Lung (tissue), 12 donors: Measurements from ENCODE around the gene CREB5. TPM values are rescaled to one million over a fixed set of nuclear protein-coding genes. Genes with fewer than 3 reads are reported as not detected.

Experiments used
- ATAC-seq: fragments of 200-7000 bp; cut with Tn5 transposase; one replicate; pipeline ENCODE4 v1.9.1; 2020; ENCODE audit warnings: moderate number of reproducible peaks; ENCODE audit not compliant: insufficient read depth, low FRiP score
- DNase-seq, 3 donors: peaks; one replicate each; pipeline ENCODE4 v3.0.0-alpha.2; 2013 to 2017
- H3K27ac ChIP-seq, 2 donors: one replicate each; pipeline ENCODE4 v1.5.1; 2013; ENCODE audit warnings: mild to moderate bottlenecking in 2 of 2, moderate library complexity in 2 of 2, control low read depth in 1 of 2, inconsistent platforms in 1 of 2, low read depth in 1 of 2, low read length in 1 of 2
- H3K27me3 ChIP-seq, 3 donors: one replicate each; pipeline ENCODE4 v1.5.1; 2013; ENCODE audit warnings: low read length in 2 of 3; ENCODE audit not compliant: control insufficient read depth in 3 of 3, insufficient read depth in 3 of 3
- H3K36me3 ChIP-seq, 4 donors: one replicate each; pipeline ENCODE4 v1.5.1; 2013; ENCODE audit warnings: low read length in 4 of 4, mild to moderate bottlenecking in 1 of 4, moderate library complexity in 1 of 4; ENCODE audit not compliant: control insufficient read depth in 4 of 4, insufficient read depth in 4 of 4
- H3K4me1 ChIP-seq, 5 donors: one replicate each; pipeline ENCODE4 v1.5.1; 2013; ENCODE audit warnings: low read length in 5 of 5, mild to moderate bottlenecking in 2 of 5, moderate library complexity in 1 of 5; ENCODE audit not compliant: control insufficient read depth in 5 of 5, insufficient read depth in 5 of 5
- H3K4me3 ChIP-seq: one replicate; pipeline ENCODE4 v1.5.1; 2013; ENCODE audit warnings: mild to moderate bottlenecking, control low read depth, moderate library complexity
- H3K9ac ChIP-seq, 2 donors: one replicate each; pipeline ENCODE4 v1.5.1; 2013; ENCODE audit warnings: low read length in 2 of 2, control low read depth in 1 of 2; ENCODE audit not compliant: insufficient read depth in 1 of 2
- H3K9me3 ChIP-seq, 4 donors: one replicate each; pipeline ENCODE4 v1.5.1; 2013; ENCODE audit warnings: low read length in 3 of 4, mild to moderate bottlenecking in 1 of 4, moderate library complexity in 1 of 4; ENCODE audit not compliant: control insufficient read depth in 4 of 4, insufficient read depth in 3 of 4
- CTCF ChIP-seq: IDR thresholded peaks from 2 replicates; pipeline ENCODE4 v1.5.1; 2012; ENCODE audit warnings: mild to moderate bottlenecking; ENCODE audit errors: control extremely low read depth, extremely low read depth
- WGBS, 2 donors: extraction: QIAGEN DNeasy Blood & Tissue Kit; methylation state at CpG; one replicate each; pipeline ENCODE4 v1.1.7; 2013; 5-methylcytosine and 5-hydroxymethylcytosine counted together
- polyA plus RNA-seq, 2 donors: library from polyadenylated mRNA; stranded (reverse); fragments of 200-250 nt; gene quantifications; one replicate each; pipeline ENCODE4 v1.2.1, GENCODE V29; 2013
- total RNA-seq, 2 donors: library from RNA; depleted of rRNA in 1 of 2; stranded (reverse); fragments of >200 nt in 1 of 2; gene quantifications; one replicate each; pipeline ENCODE4 v1.2.1, GENCODE V29; 2014 to 2021
- donor health status: control.
- donor health status: control.
- donor health status: Bipolar disorder and iron deficiency.
- donor health status: healthy.
- donor health status: DM: yes; HTN: yes; CAD: no.

The CREB5 gene
- total and polyA plus RNA-seq, 4 donors, result 2.7 to 23.1 (median 9.6) TPM

- no peak overlapping the region for H3K9ac ChIP-seq
- ATAC-seq (no peak), DNase-seq (no peak)
- H3K27ac ChIP-seq, result no peak overlapping the region
- no peak overlapping the region for H3K4me3 ChIP-seq
- no peaks in the 10 kb centered on the region for H3K4me1 ChIP-seq
- 86 to 91% methylated on average over 2 of the region's 2 CpGs for WGBS, 2 donors
- no peaks in the 10 kb centered on the region for H3K9me3 ChIP-seq
- no peaks in the 10 kb centered on the region for H3K36me3 ChIP-seq
- no peak for TF ChIP-seq CTCF
- H3K27me3 ChIP-seq, result no peaks in the 10 kb centered on the region
These were observed 53.4 kb downstream of the CREB5 start for GRCh38 chr7:28465697-28466096.

- H3K27me3 ChIP-seq, result no peaks in the 10 kb centered on the region
- 76 to 82% methylated on average over 8 of the region's 8 CpGs for WGBS, 2 donors
- no peak for DNase-seq
- no peak overlapping the region for H3K4me3 ChIP-seq
- H3K4me1 ChIP-seq, result no peaks in the 10 kb centered on the region
- ATAC-seq, result no peak
- H3K27ac ChIP-seq, result no peak overlapping the region
- H3K9me3 ChIP-seq, result no peaks in the 10 kb centered on the region
- TF ChIP-seq CTCF, result no peak
- no peak overlapping the region for H3K9ac ChIP-seq
- no peaks in the 10 kb centered on the region for H3K36me3 ChIP-seq
These were observed 54.0 kb downstream of the CREB5 start for GRCh38 chr7:28466341-28466740.

- no peaks in the 10 kb centered on the region for H3K9me3 ChIP-seq
- TF ChIP-seq CTCF, result no peak
- H3K36me3 ChIP-seq, result no peaks in the 10 kb centered on the region
- H3K4me3 ChIP-seq, result no peak overlapping the region
- no peaks in the 10 kb centered on the region for H3K27me3 ChIP-seq
- H3K9ac ChIP-seq, result no peak overlapping the region
- ATAC-seq, result no peak
- no peak for DNase-seq
- H3K4me1 ChIP-seq, result no peaks in the 10 kb centered on the region
- no peak overlapping the region for H3K27ac ChIP-seq
- 81 to 91% methylated on average over 1 of the region's 1 CpG for WGBS, 2 donors
These were observed 54.6 kb downstream of the CREB5 start for GRCh38 chr7:28466885-28467284.

GRCh38 chr7:28469562-28469961 is 57.2 kb downstream of the CREB5 start:
- ATAC-seq, result no peak
- Histone ChIP-seq H3K4me3 (no peak overlapping the region), H3K36me3 (no peaks in the 10 kb centered on the region), H3K4me1 (no peaks in the 10 kb centered on the region), H3K9me3 (no peaks in the 10 kb centered on the region), H3K27ac (no peak overlapping the region), H3K27me3 (no peaks in the 10 kb centered on the region), H3K9ac (no peak overlapping the region)
- no peak for TF ChIP-seq CTCF
- no peak for DNase-seq
